ENCODE measurements around the gene ELOB.
"Not testable (repeated sequence)": the region's sequence is repeated elsewhere in the genome, so short reads cannot be mapped to it uniquely, and the experiment has no call there.

ELOB gene

DNA sequence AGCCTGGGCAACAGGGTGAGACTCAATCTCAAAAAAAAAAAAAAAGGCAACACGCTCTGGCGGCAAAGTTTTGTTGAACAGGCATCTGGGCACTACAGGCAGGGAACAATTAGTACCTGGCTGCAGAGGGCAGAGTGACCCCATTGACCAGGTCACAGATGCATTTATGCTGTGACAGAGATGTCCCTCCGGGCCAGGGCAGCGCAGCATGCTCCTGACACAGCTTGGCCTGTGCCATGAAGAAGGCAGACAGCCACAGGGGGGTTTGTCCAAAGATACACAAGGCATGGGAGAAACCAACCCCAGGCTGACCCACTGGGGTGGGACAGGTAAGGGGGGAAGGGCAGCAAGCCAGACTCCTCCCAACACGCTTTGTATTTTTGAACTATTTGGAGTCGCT is 32.4 kb downstream of the ELOB start:
- no peak for DNase-seq

DNA sequence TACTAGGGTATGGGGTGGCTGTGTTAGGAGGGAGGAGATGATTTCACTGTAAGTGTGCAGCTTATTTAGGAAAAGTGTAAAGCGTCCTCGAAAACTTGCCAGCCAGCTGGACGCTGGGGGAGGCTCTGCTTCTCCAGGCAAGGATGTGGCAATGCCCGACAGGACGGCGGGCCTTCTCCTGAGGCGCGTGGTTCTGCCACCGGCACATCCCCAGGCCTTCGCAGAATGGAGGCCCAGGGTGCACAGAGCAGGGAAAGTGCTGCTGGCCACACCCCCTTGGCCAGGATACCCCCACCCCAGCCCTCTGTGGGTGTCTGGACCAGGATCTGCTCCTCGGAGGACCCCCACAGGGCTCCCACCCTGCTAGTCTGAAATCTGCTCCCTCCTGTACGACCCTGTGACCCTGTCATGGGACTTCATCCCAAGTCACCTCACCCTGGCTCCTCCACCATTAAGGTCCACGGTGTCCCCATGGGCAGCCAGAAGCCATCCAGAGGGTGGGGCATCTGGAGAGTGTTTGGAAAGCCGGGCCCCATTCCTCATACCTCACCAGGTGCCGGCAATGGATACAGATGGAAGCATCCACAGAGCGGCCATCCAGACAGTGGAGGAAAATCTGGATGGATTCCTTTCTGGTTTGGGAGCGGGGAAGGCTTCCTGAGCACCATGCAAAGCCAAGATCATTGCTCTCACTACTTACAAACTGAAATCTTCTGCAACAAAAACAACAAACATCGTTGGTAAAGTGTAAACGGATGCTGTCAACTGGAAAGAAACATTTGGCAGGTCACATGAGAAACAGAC is 33.9 kb downstream of the ELOB start:
- DNase-seq = no peak

DNA sequence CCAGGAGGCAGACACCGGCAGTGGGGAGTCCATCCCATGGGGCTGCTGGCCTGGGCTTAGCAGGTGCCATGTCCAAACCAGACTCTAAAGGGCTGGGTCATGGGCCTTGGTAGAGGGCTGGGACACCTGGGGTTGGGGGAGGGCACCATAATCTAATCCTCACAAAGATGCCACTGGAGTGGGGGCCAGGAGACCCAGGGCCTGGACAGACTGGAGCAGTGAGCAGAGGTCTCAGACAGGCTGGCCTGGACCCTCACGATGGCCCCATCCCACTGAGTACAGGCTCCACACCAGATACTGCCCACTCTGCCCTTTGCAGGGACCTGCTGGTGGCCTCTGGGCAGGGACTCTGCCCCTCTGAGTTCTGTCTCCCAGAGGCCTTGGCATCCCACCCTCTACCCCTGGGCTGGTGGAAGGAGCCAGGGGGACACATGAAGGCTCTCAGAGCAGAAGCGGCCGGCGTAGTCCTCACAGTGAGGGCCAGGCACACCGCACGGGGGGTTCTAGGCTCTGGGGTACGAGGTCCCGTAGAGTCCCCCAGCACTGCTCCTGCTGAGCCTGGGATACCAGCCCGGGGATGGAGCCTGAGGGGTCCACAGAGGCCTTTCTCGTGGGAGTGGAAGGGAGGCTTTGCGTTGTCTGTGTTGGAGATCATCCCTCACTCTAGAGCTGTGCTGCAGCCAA is 34.6 kb downstream of the ELOB start:
- no peak for DNase-seq

DNA sequence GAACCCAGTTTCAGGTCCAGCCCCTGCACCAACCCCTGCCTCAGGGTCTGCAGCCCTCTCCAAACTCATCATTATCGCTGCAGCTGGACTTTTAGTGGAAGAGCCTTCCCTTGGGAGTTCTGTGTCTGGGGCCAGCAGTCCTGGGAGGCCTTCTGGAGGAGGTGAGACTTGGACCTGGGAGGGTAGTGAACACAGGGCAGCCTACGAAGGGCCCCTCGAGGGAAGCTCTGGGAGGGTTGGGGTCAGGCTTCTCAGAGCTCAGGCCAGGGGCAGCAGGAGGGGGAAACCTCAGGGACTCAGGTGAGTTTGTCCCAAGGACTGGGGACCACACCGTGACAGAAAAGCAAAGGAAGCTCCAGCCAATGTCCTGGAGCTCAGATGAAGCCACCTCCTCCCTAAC is 35.9 kb downstream of the ELOB start:
- DNase-seq = no peak

DNA sequence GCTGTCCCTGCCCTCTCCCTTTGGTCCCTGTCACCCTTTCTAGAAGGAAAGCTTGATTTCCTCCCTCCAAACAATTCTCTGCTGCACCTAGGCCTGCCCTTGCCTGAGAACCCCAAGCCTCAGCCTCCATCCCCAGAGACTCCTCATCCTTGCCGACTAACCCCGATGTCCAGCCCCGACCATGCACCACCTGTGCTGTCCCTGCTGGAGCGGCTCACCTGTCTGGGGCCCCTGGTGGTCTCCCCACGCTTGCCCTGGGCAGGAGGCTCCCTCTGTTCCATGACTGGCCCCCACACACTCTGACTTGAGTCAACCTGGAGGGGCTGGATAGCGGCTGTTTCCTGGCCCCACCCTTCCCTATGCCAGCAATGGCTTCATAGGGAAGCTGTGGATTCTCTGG is 36.6 kb downstream of the ELOB start:
- no peak for DNase-seq

DNA sequence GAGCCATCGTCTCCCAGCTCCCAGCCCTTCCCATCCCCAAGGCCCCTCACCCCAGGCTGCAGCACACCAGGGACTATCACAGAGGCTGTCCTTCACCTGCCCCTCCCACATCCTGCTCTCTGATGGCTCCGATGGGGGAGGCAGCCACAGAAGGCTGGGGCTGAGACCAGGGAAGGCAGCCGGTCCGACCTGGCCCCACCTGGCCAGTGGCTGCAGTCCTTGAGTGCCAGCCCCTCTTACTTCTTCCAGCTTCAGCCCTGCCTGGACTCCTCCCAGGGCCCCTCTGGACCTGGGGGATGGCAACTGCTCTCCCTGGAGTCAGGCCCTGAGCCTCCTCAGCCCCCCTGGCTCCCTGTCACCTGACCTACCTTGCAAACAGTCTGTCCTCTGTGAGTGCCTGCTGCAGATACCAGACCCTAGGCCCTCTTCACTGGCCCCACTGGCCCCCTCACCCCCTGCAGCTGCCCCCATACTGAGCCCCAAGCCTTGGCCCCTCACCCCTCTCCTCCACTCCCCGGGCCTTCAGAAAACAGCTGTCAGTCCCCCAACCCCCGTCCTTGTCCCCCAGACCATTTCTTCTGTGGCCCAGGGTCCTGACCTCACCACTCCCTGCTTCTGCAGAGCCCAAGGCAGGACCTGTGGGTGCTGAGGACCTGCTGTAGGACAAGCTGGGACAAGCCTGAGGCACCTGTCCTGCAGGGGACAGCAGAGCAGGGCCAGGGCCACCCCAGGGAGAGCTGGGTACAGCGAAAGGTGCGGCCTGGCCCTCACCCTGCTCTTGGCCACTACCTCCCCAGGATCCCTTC is 37.3 kb downstream of the ELOB start:
- no peak for DNase-seq

DNA sequence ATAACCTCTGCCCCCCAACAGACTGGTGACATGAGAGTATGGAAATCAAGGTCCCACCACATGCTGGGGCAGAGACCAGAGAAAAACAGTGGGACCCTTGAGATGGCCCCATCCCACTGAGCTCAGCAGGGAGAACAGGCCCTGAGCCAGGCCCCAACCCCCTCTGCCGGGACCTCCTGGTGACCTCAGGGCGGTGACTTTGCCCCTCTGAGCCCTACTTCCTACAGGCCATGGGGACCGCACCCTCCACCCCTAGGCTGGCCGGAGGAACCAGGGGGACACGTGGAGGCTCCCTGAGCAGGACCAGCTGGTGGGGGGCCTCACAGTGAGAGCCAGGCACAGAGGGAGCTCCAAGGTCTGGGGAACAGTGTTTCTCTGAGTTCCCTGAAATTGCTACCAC is 38.5 kb downstream of the ELOB start:
- no peak for DNase-seq

DNA sequence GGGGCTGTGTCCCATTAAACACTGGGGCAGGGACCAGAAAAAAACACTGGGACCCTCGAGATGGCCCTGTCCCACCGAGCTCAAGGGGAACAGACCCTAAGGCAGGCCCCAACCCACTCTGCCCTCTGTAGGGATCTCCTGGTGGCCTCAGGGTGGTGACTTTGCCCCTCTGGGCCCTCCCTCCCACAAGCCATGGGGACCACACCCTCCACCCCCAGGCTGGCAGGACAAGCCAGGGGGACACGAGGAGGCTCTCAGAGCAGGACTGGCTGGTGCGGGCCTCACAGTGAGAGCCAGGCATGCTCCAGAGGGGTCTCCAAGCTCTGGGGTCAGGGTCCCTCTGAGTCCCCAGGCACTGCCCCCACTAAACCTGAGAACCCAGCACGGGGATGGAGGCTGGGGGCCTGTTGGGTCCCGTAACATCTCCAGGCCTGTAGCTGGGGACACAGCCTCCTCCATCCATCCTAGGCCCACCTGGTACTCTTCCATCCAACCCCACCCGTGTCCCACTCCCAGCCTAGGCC is 39.1 kb downstream of the ELOB start:
- no peak for DNase-seq

DNA sequence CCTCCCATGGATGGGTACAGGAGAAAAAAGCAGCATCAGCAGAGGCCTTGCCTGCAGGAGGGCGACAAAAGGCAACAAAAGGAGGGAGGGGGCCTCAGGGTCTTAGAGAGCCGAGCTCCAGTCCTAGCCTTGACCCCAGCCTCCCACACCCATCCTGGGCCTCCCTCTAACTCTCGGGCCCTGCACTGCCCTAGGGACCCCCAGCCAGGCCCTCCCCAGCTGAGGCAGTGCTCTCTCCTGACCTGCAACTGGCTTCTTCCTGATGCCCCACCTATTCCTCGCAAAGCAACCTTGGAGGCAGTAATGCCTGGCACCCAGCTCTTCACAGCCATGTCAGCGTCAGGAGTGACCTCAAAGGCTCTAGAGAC is 39.9 kb downstream of the ELOB start:
- no peak for DNase-seq

DNA sequence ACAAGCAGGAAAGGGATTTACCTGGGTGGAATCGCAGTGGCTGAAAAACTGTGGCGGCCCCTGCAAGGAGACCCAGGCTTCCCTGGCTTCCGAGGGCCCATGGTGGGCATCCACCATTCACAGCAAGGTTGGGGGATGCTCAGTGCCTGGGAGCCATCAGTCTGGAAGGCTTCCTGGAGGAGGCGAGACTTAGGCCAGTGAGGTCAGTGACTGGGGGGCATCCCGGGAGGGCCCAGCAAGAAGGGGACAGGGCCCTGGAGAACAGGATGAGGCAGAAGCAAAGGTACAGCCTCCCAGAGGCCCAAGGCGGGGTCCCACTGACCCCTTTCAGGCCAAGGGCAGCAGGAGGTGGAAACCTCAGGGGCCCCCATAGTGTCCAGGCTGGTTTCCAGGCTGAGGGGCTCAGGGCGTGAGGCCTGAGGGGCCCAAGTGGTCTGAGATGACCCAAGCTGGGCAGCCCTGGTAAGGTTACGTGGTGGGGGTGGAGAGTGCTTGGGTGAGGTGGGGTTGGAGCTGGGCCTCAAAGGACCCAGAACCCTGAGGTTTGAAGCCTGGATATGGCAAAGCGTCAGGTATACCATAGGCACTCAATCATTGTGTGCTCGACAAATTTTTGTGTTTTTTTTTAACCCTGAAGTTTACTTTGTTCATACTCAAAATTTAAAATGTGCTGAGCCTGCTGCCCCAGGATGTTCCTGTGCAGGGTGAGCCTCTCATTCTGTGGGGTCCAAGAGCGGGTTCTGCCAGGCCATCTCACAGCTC is 40.4 kb downstream of the ELOB start:
- no peak for DNase-seq

DNA sequence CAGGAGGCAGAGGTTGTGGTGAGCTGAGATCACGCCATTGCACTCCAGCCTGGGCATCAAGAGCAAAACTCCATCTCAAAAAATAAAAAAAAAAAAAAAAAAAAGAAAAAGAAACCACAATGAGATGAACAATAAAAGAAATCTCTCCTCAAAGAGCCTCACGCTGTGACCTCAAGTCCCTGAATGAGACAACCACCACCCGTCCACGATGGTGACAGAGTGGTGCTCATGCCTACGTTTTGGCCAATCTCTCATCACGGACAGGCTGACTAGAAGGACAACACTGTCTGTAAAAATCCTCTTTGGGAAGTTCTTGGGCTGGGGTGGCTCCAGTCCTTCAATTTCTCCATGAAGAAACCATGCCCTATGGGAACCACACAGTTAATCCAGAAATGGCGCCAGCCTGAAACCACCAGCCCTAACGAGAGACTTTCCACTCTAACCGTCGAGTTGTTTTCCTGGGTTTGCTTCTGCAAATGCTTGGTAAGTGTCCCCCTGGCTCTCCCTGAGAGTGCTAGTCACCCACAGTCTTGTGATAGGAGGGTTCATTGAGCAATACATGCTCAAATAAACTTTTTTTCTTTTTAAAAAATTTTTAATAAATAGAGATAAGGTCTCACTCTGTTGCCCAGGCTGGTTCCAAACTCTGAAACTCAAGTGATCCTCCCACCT is 42.1 kb downstream of the ELOB start:
- no peak for DNase-seq

DNA sequence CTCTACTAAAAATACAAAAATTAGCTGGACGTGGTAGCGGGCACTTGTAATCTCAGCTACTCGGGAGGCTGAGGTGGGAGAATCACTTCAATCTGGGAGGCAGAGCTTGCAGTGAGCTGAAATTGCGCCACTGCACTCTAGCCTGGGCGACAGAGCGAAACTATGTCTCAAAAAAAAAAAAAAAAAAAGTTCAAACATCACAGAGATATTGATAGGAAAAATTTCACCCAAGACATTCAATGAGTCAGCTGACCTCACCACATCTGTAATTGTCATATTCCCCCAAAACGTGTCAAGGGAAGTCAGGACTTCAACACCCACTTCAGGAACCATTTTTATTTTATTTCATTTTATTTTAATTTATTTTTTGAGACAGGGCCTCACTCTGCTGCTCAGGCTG is 49.0 kb downstream of the ELOB start:
- no peak for DNase-seq

DNA sequence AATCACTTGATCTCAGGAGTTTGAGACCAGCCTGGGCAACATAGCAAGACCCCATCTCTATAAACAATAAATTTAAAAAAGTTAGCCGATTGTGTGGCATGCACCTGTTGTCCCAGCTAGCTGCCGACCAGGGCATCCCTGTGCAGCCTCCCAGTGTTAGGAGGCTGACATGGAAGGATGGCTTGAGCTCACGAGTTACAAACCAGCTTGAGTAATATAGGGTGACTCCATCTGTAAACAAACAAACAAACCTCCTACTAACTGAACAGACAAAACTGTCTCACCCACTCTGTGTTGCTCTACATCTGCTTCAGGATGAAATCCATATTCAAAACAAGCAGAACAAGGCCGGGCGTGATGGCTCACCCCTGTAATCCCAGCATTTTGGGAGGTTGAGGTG is 50.2 kb downstream of the ELOB start:
- no peak for DNase-seq

DNA sequence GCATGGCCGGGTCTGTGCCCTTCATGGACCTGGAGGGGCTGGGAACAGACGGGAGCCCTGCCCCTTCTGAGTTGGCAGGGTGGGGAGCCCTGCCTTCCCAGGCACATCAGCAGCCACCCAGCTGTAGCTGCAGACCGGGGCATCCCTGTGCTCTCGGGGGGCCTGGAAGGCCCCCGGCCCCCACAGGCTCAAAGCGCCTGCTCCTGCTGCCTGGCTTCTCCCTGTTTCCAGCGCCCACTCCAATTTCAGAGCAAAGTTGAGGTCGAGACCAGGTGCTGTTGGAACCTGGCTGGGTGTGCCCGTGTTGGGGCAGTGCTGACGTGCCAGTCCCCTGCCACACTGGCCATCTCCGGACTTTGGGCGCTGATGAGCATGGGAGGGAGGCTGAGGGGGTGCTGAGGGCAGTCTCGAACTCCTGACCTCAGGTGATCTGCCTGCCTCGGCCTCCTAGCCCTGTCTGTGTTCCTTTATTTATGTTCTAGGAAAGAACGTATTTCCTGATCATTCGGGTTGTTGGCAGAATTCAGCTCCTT is 52.2 kb downstream of the ELOB start:
- no peak for DNase-seq

DNA sequence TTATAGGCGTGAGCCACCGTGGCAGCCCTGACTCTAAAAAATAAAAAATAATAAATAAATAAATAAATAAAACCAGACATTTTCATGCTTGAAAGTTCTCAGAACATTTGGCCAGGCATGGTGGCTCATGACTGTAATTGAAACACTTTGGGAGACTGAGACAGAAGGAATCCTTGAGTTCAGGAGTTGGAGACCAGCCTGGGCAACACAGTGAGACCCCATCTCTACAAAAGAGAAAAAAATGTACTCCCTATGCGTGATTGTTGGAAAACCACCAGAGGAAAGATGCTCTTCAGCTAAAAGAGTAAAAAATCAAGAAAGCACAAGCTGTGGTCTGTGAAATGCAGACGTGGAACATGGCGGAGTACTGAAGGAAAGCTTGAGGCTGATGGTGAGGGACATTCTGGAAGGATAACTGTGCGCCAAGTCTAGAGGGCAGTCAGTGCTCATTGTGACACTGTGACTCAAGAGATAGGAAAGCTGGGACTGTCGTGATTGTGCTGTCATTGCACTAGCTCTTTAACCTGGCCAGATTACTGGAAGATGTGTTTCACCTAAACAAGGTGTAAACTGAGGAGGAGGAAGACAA is 52.9 kb downstream of the ELOB start:
- no peak for DNase-seq

DNA sequence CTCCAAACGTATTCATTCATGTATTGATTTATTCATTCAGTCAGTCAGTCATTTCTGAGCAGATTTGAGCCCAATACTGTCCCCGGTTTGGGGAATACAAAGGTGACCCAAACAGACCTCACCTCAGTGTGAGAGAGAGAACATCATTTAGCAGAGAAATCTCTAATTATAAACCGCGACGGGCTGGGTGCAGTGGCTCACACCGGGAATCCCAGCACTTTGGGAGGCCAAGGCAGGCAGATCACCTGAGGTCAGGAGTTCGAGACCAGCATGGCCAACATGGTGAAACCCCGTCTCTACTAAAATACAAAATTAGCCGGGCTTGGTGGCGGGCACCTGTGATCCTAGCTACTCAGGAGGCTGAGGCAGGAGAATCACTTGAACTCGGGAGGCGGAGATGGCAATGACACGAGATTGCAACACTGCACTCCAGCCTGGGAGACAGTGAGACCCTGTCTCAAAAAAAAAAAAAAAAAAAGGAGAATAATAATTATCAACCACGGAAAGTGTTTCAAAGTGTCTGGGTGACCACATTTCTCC is 55.4 kb downstream of the ELOB start:
- not testable (repeated sequence) for DNase-seq
